Neuronal stem cell (in vitro differentiated cells): ENCODE measurements around the gene RBM18.

Experiments used
- DNase-seq: peaks from one replicate; pipeline ENCODE4 v3.0.0-alpha.2; 2013; ENCODE audit warnings: low spot score
- H2AFZ ChIP-seq: one replicate; pipeline ENCODE4 v1.6.1; 2013; ENCODE audit warnings: mild to moderate bottlenecking, low read length, inconsistent platforms
- H2AK5ac ChIP-seq: 2 replicates; pipeline ENCODE4 v1.6.1; 2013; ENCODE audit warnings: low read depth, mild to moderate bottlenecking, inconsistent platforms, low read length, moderate library complexity, mixed read lengths
- H2BK120ac ChIP-seq: 2 replicates; pipeline ENCODE4 v1.6.1; 2013; ENCODE audit warnings: low read depth, mild to moderate bottlenecking, inconsistent platforms, low read length, moderate library complexity, mixed read lengths
- H2BK12ac ChIP-seq: one replicate; pipeline ENCODE4 v1.6.1; 2013; ENCODE audit warnings: low read length, inconsistent platforms
- H2BK15ac ChIP-seq: 2 replicates; pipeline ENCODE4 v1.6.1; 2013; ENCODE audit warnings: mild to moderate bottlenecking, low read length, inconsistent platforms, mixed read lengths
- H2BK5ac ChIP-seq: one replicate; pipeline ENCODE4 v1.6.1; 2013; ENCODE audit warnings: inconsistent platforms, mild to moderate bottlenecking, low read length, moderate library complexity
- H3K14ac ChIP-seq: one replicate; pipeline ENCODE4 v1.6.1; 2013; ENCODE audit warnings: low read length, inconsistent platforms
- H3K18ac ChIP-seq: 2 replicates; pipeline ENCODE4 v1.6.1; 2013; ENCODE audit warnings: low read length, inconsistent platforms
- H3K23ac ChIP-seq: 2 replicates; pipeline ENCODE4 v1.6.1; 2013; ENCODE audit warnings: low read depth, mild to moderate bottlenecking, mixed read lengths, low read length, inconsistent platforms; ENCODE audit not compliant: poor library complexity
- H3K27ac ChIP-seq: replicated peaks from 3 replicates; pipeline ENCODE4 v1.5.1; 2013; ENCODE audit warnings: low read length, inconsistent platforms
- H3K27me3 ChIP-seq, 3 experiments: 2 replicates each; pipeline ENCODE4 v1.6.1; 2013; ENCODE audit warnings: low read length in 3 of 3, mild to moderate bottlenecking in 2 of 3, inconsistent platforms in 1 of 3, low read depth in 1 of 3, mixed read lengths in 1 of 3, moderate library complexity in 1 of 3; ENCODE audit not compliant: control insufficient read depth in 3 of 3, insufficient read depth in 3 of 3
- H3K36me3 ChIP-seq, 2 donors: replicated peaks in 1 of 2; 2 replicates each; pipeline ENCODE4 v1.6.1; 2013; ENCODE audit warnings: low read length in 2 of 2; ENCODE audit not compliant: control insufficient read depth in 2 of 2, insufficient read depth in 2 of 2
- H3K4ac ChIP-seq: 2 replicates; pipeline ENCODE4 v1.6.1; 2013; ENCODE audit warnings: inconsistent platforms, mild to moderate bottlenecking, low read length, moderate library complexity
- H3K4me1 ChIP-seq, 2 donors: 1 replicate in 1 of 2; 2 replicates in 1 of 2; pipeline ENCODE4 v1.6.1; 2013; ENCODE audit warnings: low read length in 2 of 2, low read depth in 1 of 2; ENCODE audit not compliant: control insufficient read depth in 2 of 2, insufficient read depth in 1 of 2
- H3K4me2 ChIP-seq: one replicate; pipeline ENCODE4 v1.6.1; 2013; ENCODE audit warnings: mild to moderate bottlenecking, low read length, inconsistent platforms; ENCODE audit not compliant: insufficient read depth, poor library complexity, severe bottlenecking
- H3K4me3 ChIP-seq, 2 donors: 2 replicates each; pipeline ENCODE4 v1.5.1; 2013; ENCODE audit warnings: low read length in 2 of 2, mild to moderate bottlenecking in 2 of 2, inconsistent platforms in 1 of 2, moderate library complexity in 1 of 2
- H3K79me1 ChIP-seq: one replicate; pipeline ENCODE4 v1.6.1; 2013; ENCODE audit warnings: low read depth, mild to moderate bottlenecking, inconsistent platforms, low read length, moderate library complexity
- H3K9ac ChIP-seq: one replicate; pipeline ENCODE4 v1.6.1; 2013; ENCODE audit warnings: mild to moderate bottlenecking, low read depth, low read length, inconsistent platforms; ENCODE audit not compliant: poor library complexity
- H3K9me3 ChIP-seq, 2 donors: replicated peaks in 1 of 2; 2 replicates each; pipeline versions ENCODE3 to v1.6.1; 2013; ENCODE audit warnings: low read length in 2 of 2, mild to moderate bottlenecking in 2 of 2, inconsistent platforms in 1 of 2, low read depth in 1 of 2, mixed read lengths in 1 of 2, moderate library complexity in 1 of 2; ENCODE audit not compliant: control insufficient read depth in 2 of 2, insufficient read depth in 1 of 2
- H4K8ac ChIP-seq: one replicate; pipeline ENCODE4 v1.6.1; 2013; ENCODE audit warnings: low read depth, mild to moderate bottlenecking, inconsistent platforms, low read length, moderate library complexity
- H4K91ac ChIP-seq: one replicate; pipeline ENCODE4 v1.6.1; 2013; ENCODE audit warnings: low read length, low read depth, mild to moderate bottlenecking, inconsistent platforms; ENCODE audit not compliant: poor library complexity
- WGBS, 2 donors: extraction: QIAGEN DNeasy Blood & Tissue Kit; methylation state at CpG; one replicate each; pipeline ENCODE4 v1.1.7; 2013; ENCODE audit warnings: missing lambda C conversion rate in 2 of 2, mixed read lengths in 1 of 2; ENCODE audit not compliant: insufficient read length in 2 of 2, insufficient replicate concordance in 1 of 2; ENCODE audit errors: extremely low coverage in 2 of 2; 5-methylcytosine and 5-hydroxymethylcytosine counted together

The RBM18 gene

GRCh38 chr9:122307061-122307460, 42.4 kb upstream of the RBM18 start:
- no peak overlapping the region for H2BK5ac ChIP-seq
- peak overlapping the region; percentile 75 for H3K9ac ChIP-seq
- no peak overlapping the region for H3K27ac ChIP-seq
- peaks cover 7 to 17% of the 10 kb centered on the region in 2 donors for H3K4me1 ChIP-seq
- H3K4ac ChIP-seq: no peak overlapping the region
- no peak overlapping the region for H2AFZ ChIP-seq
- H3K4me3 ChIP-seq: no peak overlapping the region
- H3K18ac ChIP-seq: no peak overlapping the region
- H2BK15ac ChIP-seq: no peak overlapping the region
- no peak overlapping the region for H4K8ac ChIP-seq
- no peak overlapping the region for H2BK12ac ChIP-seq
- no peak overlapping the region for H3K23ac ChIP-seq
- no peaks in the 10 kb centered on the region for H3K79me1 ChIP-seq
- no peak overlapping the region for H3K14ac ChIP-seq
- H4K91ac ChIP-seq: no peak overlapping the region
- no CpG with 5 or more reads among the region's 5 CpGs for WGBS, 2 donors
- no peak overlapping the region for H3K4me2 ChIP-seq
- H3K36me3 ChIP-seq: peaks cover 5 to 58% of the 10 kb centered on the region in 2 donors
- H3K27me3 ChIP-seq: no peaks in the 10 kb centered on the region
- no peaks in the 10 kb centered on the region for H3K9me3 ChIP-seq
- H2BK120ac ChIP-seq: no peak overlapping the region
- no peak for DNase-seq
- no peak overlapping the region for H2AK5ac ChIP-seq

GRCh38 chr9:122302237-122303093, 37.8 kb upstream of the RBM18 start:
- no peak overlapping the region for H3K4me3 ChIP-seq
- no peak overlapping the region for H3K27ac ChIP-seq
- H2BK12ac ChIP-seq: no peak overlapping the region

GRCh38 chr9:122297512-122297911, 32.9 kb upstream of the RBM18 start:
- H3K23ac ChIP-seq: no peak overlapping the region
- no peak overlapping the region for H2BK12ac ChIP-seq
- no peak overlapping the region for H4K91ac ChIP-seq
- DNase-seq: no peak
- H3K4ac ChIP-seq: no peak overlapping the region
- no CpG with 5 or more reads among the region's 3 CpGs for WGBS, 2 donors
- no peak overlapping the region for H2AK5ac ChIP-seq
- no peak overlapping the region for H2BK5ac ChIP-seq
- no peak overlapping the region for H3K14ac ChIP-seq
- H3K4me1 ChIP-seq: peaks cover 0 to 2% of the 10 kb centered on the region in 2 donors
- H2BK15ac ChIP-seq: no peak overlapping the region
- no peak overlapping the region for H4K8ac ChIP-seq
- H3K27ac ChIP-seq: no peak overlapping the region
- H2AFZ ChIP-seq: no peak overlapping the region
- H3K27me3 ChIP-seq: no peaks in the 10 kb centered on the region
- H3K9me3 ChIP-seq: peaks cover 0 to 5% of the 10 kb centered on the region in 2 donors
- no peak overlapping the region for H3K4me2 ChIP-seq
- H3K36me3 ChIP-seq: peaks cover 8 to 70% of the 10 kb centered on the region in 2 donors
- no peak overlapping the region for H3K4me3 ChIP-seq
- H3K9ac ChIP-seq: no peak overlapping the region
- H2BK120ac ChIP-seq: no peak overlapping the region
- no peaks in the 10 kb centered on the region for H3K79me1 ChIP-seq
- H3K18ac ChIP-seq: no peak overlapping the region

More at GRCh38 chr9:122302237-122303093, 37.8 kb upstream of the RBM18 start:
- H2BK120ac ChIP-seq: no peak overlapping the region
- no peaks in the 10 kb centered on the region for H3K79me1 ChIP-seq
- H2AK5ac ChIP-seq: no peak overlapping the region
- no peaks in the 10 kb centered on the region for H3K27me3 ChIP-seq
- H2BK5ac ChIP-seq: no peak overlapping the region
- no peak overlapping the region for H3K23ac ChIP-seq
- no peak overlapping the region for H2BK15ac ChIP-seq
- no peak overlapping the region for H3K18ac ChIP-seq
- WGBS, 2 donors: no CpG with 5 or more reads among the region's 5 CpGs
- no peak overlapping the region for H3K4me2 ChIP-seq
- peaks cover 9 to 54% of the 10 kb centered on the region in 2 donors for H3K36me3 ChIP-seq
- H3K14ac ChIP-seq: no peak overlapping the region
- no peak overlapping the region for H3K4ac ChIP-seq
- no peak overlapping the region for H3K9ac ChIP-seq
- no peak overlapping the region for H4K91ac ChIP-seq
- peaks cover 6 to 17% of the 10 kb centered on the region in 2 donors for H3K4me1 ChIP-seq
- H4K8ac ChIP-seq: no peak overlapping the region
- no peaks in the 10 kb centered on the region for H3K9me3 ChIP-seq
- H2AFZ ChIP-seq: no peak overlapping the region
- DNase-seq: no peak

DNA sequence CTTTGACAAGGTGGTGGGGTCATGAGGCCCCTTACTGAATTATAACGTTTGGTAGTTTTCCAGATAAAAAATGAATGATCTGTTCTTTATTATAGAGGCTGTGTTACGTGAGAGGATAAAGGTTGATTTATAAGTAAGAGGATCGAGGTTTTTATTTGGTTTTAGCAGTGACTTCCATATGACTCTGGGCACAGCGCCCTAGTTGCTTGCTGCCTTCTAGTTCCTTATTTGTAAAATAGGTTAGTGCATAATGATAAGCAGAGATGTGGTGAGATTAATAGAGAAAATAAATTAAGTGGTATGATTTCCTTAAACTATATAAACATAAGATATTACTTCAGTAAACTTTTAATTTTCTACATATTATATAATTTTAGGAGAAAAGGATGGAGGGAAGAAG, 29.9 kb upstream of the RBM18 start:
- Histone ChIP-seq H2BK15ac (no peak overlapping the region), H4K8ac (no peak overlapping the region), H2AFZ (no peak overlapping the region), H3K23ac (no peak overlapping the region), H3K36me3 (peaks cover 9 to 80% of the 10 kb centered on the region in 2 donors), H3K4me1 (no peaks in the 10 kb centered on the region), H4K91ac (no peak overlapping the region), H2BK5ac (no peak overlapping the region), H2AK5ac (no peak overlapping the region), H3K27ac (no peak overlapping the region), H3K4me2 (no peak overlapping the region), H3K79me1 (no peaks in the 10 kb centered on the region), H3K9ac (no peak overlapping the region), H3K4me3 (no peak overlapping the region), H3K9me3 (peaks cover 0 to 5% of the 10 kb centered on the region in 2 donors), H2BK12ac (no peak overlapping the region), H3K27me3 (no peaks in the 10 kb centered on the region), H2BK120ac (no peak overlapping the region), H3K18ac (no peak overlapping the region), H3K4ac (no peak overlapping the region), H3K14ac (no peak overlapping the region)
- WGBS, 2 donors: 100% methylated on average over 1 to 2 of the region's 4 CpGs
- DNase-seq: no peak
